GM18517 (cell line): Measurements from ENCODE around the gene UBE4B.

ENCODE experiments used
- ATAC-seq: cut with Tn5 transposase; IDR thresholded peaks from one replicate; pipeline ENCODE4 v1.9.1; 2021; ENCODE audit warnings: mild to moderate bottlenecking, moderate library complexity; ENCODE audit not compliant: unreplicated experiment

Gene UBE4B

GRCh38 chr1:10033359-10033845 lies 644 bp downstream of the UBE4B start:
- peak; percentile 22 for ATAC-seq

GRCh38 chr1:10042746-10043145 lies 10.0 kb downstream of the UBE4B start:
- no peak for ATAC-seq

DNA sequence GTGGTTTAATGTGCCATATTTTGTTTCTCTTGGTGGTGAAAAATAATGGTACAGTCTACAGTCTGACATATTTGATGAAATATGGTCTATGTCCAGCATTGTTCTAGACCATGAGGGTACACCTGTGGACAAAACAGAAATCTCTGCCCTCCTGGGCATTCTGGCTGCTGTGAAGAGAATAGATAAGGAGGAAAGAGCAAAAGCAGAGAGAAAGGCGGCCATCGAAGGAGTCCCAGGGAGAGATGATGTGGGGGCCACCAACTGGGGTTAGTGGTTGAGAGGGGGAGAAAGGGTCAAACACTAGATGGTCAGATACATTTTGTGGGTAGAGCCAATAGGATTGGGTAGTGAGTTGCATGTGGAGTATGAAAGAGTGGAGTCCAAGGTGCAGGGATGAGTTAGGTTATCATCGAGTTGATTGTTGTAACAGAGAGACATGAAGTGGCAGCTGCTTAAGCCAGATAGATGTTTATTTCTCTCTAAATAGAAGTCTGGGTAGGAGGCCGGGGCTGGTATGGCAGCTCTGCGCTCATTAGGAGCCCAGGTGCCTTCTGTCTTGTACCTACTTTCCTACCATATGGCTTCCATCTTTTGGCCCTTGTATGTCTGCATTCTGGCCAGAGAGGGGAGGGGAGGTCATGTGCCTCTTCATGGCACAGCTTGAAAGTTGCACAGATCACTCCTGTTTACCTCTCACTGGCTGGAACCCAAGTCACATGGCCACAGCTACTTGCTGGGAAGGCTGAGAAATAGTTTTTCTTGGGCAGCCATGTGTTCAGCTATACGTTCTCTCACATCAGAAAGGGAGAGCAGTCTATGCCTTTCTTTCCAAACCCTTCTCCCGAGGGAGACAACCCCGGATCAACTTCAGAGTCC lies 13.0 kb downstream of the UBE4B start:
- no peak for ATAC-seq

DNA sequence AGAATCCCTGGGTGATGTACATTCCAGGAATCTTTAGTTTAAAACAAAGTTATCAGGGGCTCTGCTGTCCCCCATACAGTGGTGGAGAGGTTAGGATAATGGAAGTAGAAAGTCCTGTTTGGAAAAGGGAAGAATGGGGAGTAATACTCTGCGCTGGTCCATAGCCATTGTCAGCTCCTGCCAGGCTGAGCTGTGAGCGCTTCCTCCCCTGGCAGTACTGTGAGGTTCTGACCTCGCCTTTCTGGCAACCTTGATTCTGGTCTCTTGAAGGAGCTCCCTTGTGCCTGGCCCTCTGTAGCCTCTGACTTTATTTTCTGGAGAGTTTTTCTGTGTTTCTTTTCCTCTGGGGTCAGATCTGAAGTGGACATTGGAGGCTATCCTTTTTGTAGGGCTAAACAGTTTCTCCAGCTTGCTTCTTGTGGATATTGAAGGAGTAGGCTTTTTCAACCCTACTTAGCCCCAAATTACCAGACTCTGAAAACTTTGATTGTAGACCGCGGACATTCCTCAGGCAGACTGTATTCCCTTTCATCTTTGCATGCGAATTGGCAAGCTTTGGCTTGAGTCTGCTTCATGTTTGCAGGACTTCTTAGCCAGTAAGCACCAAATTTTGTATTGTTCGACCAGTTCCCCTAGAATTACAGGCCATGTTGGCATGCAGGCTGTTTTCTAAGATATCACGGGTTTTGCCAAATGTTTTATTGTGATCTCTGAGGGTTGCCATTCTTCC lies 13.8 kb downstream of the UBE4B start:
- ATAC-seq, result no peak

GRCh38 chr1:10048601-10049000 lies 15.8 kb downstream of the UBE4B start:
- ATAC-seq, result no peak

GRCh38 chr1:10050611-10051010 lies 17.9 kb downstream of the UBE4B start:
- ATAC-seq, result no peak

- no peak for ATAC-seq
These were observed 18.9 kb downstream of the UBE4B start for GRCh38 chr1:10051656-10052055.

- ATAC-seq, result no peak
These were observed 19.6 kb downstream of the UBE4B start for GRCh38 chr1:10052347-10052746.

- ATAC-seq, result no peak
These were observed 21.7 kb downstream of the UBE4B start for GRCh38 chr1:10054465-10054864.

DNA sequence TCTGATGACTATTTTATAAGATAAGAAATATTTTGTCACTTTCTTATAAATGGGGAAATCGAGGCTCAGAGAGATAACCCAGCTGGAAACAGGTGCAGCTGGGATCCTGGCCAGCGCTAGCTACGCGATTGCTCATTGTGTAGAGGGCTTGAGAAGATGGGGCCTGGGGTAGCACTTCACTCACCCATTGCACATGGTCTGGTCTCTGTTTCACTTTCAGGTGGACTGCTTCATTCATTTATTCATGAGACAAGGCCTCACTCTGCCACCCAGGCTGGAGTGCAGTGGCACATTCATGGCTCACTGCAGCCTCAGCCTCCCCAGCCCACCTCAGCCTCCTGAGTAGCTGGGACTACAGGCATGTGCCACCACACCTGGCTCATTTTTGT lies 23.8 kb downstream of the UBE4B start:
- no peak for ATAC-seq

GRCh38 chr1:10057343-10057742 lies 24.6 kb downstream of the UBE4B start:
- ATAC-seq, result no peak

DNA sequence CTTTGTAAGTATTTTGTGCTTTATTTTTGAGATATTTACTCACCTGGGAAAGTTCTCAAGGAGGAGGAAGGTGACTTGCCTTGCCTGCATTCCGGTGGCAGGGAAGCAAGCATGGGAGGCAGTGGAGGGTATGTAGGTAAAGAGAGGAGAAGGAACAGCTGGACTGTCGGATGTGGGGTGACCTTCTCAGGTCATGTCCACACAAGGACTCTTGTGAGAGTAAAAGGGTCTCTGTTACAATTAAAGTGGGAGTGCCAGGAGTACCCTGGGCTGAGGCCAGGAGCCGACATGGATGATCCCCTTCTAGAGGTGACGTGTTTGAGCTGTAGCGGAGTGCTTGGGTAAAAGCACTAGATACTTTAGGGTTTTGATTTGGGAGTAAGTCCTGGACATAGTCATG lies 25.0 kb downstream of the UBE4B start:
- no peak for ATAC-seq

DNA sequence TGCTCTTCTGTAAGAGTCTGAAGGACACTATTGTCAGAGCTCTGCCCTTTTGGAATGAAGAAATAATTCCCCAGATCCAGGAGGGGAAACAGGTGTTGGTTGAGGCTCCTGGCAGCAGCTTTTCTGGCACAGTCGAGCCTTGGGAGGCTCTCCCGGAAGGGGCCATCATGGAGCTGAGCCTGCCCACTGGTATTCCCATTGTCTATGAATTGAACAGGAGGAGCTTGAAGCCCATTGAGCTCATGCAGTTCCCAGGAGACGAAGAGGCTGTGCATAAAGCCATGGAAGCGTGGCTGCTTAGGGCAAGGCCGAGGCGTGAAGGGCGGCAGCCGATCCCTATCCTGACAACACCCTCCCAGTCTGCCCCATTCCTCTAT lies 26.6 kb downstream of the UBE4B start:
- ATAC-seq, result no peak

DNA sequence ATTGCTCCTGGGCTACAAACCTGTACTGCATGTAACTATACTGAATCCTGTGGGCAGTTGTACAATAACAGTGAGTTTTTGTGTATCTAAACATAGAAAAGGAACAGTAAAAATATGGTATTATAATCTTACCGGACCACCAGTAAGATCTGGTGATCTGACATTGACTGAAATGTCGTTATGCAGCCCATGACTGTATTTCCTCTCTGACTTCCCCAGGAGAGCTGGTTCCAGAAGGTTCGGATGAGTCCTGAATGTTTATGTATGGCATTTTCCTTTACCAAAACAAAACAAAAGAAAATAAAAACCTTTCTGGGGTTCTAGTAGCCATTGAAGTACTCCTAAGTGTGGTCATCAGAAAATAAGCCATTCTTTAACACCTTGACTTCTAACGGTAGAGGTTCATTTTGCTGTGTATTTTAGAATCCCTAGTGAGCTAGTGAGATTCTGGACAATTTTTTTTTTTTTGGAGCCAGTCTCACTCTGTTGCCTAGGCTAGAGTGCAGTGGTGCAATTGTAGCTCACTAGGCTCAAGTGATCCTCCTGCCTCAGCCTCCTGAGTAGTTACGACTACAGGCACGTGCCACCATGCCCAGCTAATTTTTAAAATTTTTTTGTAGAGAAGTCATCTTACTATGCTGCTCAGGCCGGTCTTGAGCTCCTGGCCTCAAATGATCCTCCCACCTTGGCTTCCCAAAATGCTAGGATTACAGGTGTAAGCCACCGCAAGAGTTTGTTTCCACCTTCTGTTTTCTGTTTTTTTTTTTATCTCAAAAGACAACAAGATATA lies 27.7 kb downstream of the UBE4B start:
- ATAC-seq, result no peak

DNA sequence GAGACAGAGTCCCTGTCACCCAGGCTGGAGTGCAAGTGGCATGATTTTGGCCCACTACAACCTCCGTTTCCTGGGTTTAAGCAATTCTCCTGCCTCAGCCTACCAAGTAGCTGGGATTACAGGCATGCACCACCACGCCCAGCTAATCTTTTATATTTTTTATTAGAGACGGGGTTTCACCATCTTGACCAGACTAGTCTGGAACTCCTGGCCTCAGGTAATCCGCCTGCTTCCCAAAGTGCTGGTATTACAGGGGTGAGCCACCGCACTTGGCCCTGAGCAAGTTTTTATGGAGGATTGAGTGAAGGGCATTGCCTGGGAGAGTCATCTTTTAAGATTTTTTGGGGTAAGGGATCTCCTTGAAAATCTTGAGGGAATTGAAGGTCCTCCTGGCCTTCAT lies 28.5 kb downstream of the UBE4B start:
- ATAC-seq, result no peak

- ATAC-seq, result no peak
These were observed 31.1 kb downstream of the UBE4B start for GRCh38 chr1:10063878-10064277.

DNA sequence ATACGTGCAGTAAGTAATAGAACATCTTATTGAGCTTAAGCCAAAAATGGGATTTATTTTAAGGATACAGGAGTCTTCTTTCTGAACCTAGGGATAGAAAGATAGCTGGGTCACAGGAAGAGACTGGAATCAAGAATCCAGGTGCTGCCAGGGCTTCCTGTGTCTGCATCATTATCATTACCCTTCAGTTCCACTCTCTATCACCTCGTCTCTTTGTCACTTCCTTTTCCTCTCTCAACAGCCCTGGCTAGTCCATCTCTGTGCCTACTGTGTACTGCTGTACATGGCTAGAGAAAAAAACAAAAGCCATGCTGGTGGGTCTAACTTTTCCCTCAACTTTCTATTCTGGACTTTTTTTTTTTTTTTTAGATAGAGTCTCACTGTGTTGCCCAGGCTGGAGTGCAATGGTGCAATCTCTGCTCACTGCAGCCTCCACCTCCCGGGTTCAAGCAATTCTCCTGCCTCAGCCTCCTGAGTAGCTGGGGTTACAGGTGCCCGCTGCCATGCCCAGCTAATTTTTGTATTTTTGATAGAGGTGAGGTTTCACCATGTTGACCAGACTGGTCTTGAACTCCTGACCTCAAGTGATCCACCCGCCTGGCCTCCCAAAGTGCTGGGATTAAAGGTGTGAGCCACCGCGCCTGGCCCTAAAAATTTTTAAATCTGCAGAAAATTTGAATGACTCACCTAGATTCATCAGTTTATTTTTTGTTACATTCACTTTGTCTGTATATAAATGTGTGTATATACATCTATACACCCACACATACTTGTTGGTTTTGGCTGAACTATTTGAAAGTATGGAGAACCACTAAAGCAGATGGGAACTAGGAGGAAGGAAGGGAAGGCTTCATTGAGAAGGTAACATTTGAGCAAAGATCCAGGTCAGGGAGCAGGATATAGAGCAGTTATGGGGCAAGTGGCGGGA lies 31.9 kb downstream of the UBE4B start:
- ATAC-seq, result no peak

DNA sequence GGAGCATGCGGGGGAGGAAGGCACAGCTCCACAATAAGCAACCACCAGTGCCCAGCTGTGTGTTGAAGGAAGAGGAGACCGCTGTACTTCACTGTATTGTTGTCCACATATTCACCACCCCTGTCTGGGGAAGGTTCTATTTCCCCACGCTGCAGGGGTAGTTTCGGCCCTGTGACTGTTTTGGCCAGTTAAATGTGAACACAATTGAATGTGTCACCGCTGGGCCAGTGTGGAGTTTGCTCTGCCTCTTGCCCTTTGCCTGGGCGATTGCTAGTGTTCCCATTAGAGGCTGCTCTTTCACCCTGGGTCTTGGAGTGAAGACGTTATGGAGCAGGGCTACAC lies 32.6 kb downstream of the UBE4B start:
- ATAC-seq, result no peak

- no peak for ATAC-seq
These were observed 33.0 kb downstream of the UBE4B start for GRCh38 chr1:10065760-10066159.

- ATAC-seq, result no peak
These were observed 36.0 kb downstream of the UBE4B start for GRCh38 chr1:10068605-10069294.
